ENCODE results near the gene CARMIL1. TPM values are rescaled to one million over a fixed set of nuclear protein-coding genes. Genes with fewer than 3 reads are reported as not detected.

The CARMIL1 gene
- total RNA-seq (2014; rRNA removed; shearing (Covaris generic)), result 16.8 and 17.6 TPM in 2 replicates

- DNase-seq (ENCODE audit: low spot score), result peak; percentile 90
Measured at GRCh38 chr6:25278914-25279747, at the start of gene CARMIL1. CARMIL1 (plus strand) TSS chr6:25279374; CDS start chr6:25279796, 422 bp downstream.

DNA sequence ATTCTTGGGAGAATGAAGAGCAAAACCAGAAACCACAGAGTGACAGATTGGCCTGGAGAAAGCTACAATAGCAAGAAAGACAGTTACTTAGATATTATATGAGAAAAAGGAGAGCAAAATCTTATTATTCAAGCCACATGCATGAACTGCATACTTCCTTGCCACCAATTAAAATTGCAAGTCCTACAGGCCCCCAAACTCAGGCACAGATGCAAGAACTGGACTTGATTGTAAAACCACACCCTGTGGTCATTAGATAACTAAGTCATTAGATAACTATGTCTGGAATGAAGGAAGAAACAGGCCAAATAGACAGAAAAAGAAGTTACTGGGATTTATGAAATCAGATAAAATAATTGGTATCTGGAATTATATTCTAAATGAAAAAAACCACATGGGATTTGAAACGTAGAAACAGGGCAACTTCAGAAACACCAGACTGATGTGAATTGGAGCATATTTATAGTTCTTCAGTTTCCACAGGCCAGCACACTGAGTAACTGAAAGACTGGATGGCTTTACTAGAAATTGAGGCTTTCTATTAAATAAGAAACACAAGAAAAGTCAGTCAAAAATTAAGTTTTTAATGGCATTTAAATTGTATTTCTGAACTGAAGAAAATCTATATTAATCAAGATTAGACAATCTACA lies 49.4 kb upstream of the CARMIL1 start:
- DNase-seq (ENCODE audit: low spot score), result no peak

DNA sequence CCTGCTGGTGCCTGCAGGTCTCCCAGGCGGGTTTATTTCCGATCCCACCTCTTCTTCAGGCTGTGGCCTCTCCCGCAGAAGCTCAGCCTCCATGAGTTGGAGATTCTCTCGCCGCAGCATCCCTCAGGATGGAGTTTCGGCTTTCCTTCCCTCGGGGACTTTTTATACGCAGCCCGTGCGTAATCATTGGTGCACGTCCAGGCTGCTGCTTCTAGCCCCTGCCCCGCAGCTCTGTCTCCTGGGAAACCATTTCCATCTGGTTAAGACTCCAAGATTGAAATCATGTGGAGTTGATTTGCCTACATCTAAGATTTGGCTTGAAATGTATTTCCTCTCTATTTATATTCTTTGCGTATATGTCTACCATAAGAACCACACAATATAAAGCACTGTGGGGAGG lies 46.7 kb upstream of the CARMIL1 start:
- no peak for DNase-seq (ENCODE audit: low spot score)

DNA sequence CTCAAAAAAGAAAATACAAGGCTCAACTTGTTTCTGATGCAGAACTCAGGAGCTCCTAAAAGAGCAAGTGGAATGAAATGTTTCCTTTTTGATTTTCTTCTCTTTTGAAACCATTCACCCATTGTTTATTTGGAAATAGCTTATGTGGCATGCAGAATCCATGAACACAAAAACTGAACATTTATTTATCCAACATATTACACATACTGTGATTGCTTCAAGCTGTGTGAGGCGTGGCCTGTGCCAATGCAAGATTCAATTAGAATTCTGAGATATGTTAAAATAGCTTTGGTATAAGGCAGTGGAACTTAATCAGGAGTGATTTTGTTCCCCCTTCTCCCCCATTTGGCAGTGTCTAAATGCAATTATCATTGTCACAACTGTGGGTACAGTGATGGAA lies 45.9 kb upstream of the CARMIL1 start:
- DNase-seq (ENCODE audit: low spot score), result no peak

DNA sequence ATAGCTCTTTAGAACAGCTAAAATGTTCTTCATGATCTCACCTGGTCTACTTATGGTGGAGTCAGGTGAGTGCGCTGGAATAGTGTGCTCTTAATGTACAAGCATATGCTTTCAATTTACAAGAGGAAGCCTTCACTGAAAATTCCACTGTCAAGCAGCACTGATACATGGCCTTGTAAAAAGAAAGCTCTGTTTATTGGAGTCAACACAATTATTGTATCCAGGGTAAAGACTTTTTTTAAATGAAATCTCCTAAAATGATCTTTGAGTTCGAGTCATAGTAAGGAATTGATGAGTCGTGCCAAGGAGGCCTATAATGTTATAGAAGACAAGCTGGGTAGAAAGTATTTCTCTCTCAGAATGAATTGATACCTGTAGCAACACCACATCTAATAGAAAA lies 41.6 kb upstream of the CARMIL1 start:
- DNase-seq (ENCODE audit: low spot score), result no peak

DNA sequence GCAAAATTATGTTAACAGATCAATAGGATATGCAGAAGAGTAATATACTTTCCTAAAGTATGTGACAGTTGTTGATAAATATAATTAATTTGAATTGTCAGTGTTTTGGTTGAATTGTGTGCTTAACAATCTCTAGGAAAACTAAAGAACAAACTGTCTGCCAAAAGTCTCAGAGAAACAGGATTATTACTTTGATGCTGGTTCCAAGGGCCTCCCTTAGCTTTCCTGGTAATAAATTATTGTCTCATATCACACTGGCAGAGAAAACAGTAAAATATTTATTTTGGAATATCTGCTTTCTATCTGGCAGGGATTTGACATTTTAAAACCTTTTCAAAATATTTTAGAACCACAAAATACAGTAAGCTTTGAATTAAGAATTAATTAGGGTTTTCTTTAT lies 40.1 kb upstream of the CARMIL1 start:
- DNase-seq (ENCODE audit: low spot score), result no peak

DNA sequence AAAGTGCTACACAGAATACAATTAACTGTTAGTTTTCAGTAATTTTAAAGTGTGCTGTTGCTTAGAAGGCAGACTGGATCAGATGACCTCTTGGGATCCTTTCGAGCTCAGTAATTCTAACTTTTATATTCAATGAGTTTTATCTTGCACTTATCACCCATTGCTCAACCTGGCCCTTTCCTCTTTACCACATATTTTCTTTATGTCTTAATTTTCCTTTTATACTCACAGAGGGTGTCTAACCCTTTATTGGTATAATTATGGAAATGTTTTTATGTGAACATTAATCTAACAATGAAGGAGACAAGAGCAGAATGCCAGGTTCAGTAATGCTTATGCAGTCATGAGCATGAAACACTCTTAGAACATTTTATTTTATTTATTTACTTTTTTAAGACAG lies 39.7 kb upstream of the CARMIL1 start:
- DNase-seq (ENCODE audit: low spot score), result no peak

GRCh38 chr6:25242567-25242966 lies 36.6 kb upstream of the CARMIL1 start:
- no peak for DNase-seq (ENCODE audit: low spot score)

- DNase-seq (ENCODE audit: low spot score), result no peak
Measured at GRCh38 chr6:25244865-25245264, 34.3 kb upstream of the CARMIL1 start.

- no peak for DNase-seq (ENCODE audit: low spot score)
Measured at GRCh38 chr6:25248123-25248522, 31.1 kb upstream of the CARMIL1 start.

- DNase-seq (ENCODE audit: low spot score), result no peak
Measured at GRCh38 chr6:25249133-25249532, 30.0 kb upstream of the CARMIL1 start.

DNA sequence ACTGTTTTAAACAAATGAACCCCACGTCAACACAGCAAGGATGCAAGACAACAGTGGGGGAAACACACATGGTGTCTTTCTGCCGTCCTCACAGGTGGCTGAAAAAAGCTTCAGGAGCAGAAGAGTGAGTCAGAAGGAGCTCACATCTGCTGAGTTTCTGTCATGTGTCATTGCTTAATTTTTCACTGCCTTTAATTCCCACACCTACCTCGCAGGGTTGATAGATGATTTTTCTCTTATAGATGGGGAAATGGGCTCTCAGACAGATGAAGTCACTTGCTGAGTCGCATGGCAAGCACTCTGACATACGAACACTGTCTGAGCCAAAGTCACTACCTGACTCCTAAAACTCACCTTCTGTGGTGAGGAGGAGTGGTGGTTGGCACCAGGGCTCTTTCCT lies 28.3 kb upstream of the CARMIL1 start:
- DNase-seq (ENCODE audit: low spot score), result no peak

DNA sequence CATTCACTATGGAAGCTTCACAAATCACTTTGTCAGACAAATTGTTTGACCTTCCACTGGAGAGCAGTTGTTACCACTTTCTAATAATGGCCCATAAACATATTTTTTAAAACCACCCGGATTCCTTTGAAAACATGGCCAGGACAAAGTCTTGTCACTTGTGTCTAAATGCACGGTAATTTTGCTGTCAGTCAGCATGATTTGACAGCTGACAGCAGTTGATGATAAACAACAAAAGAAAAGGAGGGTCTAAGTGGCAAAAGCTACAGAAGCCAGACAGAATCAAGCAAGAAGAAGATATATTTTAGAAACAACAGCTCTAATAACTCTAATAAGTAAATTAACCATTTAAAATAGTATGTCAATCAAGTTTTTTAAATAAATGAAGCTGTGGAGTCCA lies 27.7 kb upstream of the CARMIL1 start:
- DNase-seq (ENCODE audit: low spot score), result no peak

DNA sequence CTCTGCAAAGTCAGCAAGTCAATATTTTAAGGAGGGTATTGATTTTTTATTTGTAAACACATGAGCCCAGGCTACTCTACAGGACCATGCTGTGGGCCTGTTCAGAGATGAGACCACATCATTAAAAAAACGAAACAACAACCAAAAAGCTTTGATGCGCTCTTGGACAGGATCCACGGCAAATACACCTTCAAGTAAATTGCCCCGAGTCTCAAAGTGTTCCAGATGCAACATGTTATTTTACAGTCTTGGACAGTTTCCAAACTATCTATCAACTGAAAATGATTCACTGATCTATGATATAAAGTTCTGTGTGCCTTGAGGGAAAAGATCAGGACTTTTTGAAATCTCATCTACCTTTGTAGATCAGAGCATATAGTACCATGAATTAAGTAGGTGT lies 25.8 kb upstream of the CARMIL1 start:
- no peak for DNase-seq (ENCODE audit: low spot score)

DNA sequence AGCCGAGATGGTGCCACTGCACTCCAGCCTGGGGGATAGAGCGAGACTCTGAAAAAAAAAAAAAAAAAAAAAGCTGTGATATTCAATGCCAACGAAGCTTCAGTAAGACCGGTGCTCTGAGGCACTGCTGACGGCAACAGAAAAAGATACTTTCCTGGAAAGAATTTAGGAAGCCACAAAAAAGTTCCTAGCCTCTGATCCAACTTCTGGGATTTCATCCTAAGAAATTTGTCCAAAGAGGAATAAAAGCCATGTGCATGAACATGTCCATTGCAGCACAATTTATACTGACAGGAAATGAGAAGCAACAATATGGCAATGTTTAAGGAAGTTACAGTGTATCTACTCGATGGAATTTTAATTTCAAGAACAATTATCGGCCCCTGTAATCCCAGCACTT lies 24.5 kb upstream of the CARMIL1 start:
- no peak for DNase-seq (ENCODE audit: low spot score)

DNA sequence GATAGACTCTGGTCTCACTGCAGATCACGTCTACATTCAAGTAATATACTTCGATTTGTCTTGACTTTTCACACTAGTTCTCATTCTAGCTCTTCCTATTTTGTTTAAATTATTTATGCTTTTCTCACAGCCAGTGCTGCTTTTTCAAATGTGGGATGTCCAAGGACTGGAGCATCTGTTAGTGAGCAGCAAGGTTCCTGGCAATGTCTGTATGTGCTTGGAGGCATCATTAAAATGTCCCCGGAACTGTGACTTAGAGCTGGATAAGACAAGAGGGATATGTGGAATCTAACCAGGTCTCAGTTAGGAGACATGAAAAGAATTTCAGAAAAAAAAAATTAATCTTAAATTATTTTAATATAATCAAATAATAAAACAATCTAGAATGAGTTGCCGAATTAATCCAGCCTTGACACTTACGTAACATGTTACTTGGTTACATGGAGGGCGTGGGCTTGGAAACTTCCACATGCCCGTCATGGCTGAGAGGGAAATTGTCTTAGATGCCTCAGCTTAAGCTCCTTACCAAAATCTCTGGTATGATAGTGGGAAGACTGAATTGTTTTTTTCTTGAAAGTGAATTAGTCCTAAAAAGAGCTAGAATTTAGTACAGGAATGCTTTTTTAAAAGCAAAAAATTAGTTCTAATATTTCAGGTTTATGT lies 21.4 kb upstream of the CARMIL1 start:
- DNase-seq (ENCODE audit: low spot score), result no peak

DNA sequence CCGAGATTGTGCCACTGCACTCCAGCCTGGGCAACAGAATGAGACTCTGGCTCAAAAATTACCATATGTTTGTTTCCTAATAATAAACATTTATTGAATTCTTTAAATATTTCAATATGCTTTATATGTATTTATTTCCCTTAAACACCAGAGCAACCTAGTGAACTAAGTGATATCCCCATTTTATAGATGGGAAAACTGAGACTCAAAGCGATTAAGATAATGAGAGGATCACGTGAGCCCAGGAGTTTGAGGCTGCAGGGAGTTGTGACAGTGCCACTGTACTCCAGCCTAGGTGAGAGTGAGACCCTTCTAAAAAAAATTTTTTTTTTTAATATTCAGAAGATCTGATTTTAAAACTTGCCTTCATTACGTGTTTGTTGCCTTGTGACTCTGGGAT lies 19.4 kb upstream of the CARMIL1 start:
- no peak for DNase-seq (ENCODE audit: low spot score)

DNA sequence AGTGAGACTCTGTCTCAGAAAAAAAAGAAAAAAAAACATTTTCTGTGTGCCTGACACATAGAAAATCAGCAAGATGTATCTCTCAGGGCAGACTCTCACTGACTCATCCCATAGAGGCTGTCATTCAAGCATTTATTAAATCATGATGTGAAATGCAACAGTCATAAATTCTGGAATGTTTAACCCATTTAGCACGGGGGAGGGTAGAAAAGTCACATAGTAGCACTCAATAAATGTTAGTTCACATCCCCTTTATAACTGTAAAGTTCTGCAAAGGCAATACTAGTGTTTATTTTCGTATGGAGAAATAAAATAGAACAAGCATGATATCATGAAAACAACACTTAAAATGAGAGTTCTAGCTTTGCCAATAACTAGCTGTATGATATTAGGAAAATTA lies 15.5 kb upstream of the CARMIL1 start:
- no peak for DNase-seq (ENCODE audit: low spot score)

- DNase-seq (ENCODE audit: low spot score), result no peak
Measured at GRCh38 chr6:25266456-25267100, 12.6 kb upstream of the CARMIL1 start.

GRCh38 chr6:25267662-25268061 lies 11.5 kb upstream of the CARMIL1 start:
- DNase-seq (ENCODE audit: low spot score), result no peak

- DNase-seq (ENCODE audit: low spot score), result no peak
Measured at GRCh38 chr6:25270559-25270958, 8.6 kb upstream of the CARMIL1 start.

GRCh38 chr6:25275436-25275835 lies 3.7 kb upstream of the CARMIL1 start:
- DNase-seq (ENCODE audit: low spot score), result no peak

Measured in HT-29 (cell line).